HG03432 (cell line): Measurements from ENCODE around the gene CDH12.
"Not testable (repeated sequence)": the region's sequence is repeated elsewhere in the genome, so short reads cannot be mapped to it uniquely, and the experiment has no call there.

ENCODE experiments used
- ATAC-seq: cut with Tn5 transposase; IDR thresholded peaks from one replicate; pipeline ENCODE4 v1.9.1; 2021; ENCODE audit warnings: mild to moderate bottlenecking, moderate library complexity; ENCODE audit not compliant: unreplicated experiment

Gene CDH12

DNA sequence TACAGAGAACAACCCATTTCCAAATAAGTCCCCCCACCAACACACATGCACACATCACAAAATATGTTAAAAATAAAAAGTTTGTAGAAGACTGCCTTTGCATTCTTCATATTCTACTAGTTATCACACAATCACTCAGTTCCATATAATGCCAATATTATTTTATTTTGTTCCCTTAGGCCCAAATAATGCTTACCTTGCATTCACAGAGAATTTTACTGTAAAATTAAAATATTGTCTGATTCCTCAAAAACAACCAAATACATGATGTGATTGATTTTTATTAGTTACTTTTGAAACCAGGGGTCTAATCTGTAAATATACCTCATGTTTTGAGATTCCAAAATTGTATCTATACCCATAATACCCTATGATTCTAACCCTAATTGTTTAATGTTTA is 536.9 kb downstream of the CDH12 start:
- ATAC-seq, result no peak

GRCh38 chr5:22315052-22315451 is 538.1 kb downstream of the CDH12 start:
- ATAC-seq, result not testable (repeated sequence)

DNA sequence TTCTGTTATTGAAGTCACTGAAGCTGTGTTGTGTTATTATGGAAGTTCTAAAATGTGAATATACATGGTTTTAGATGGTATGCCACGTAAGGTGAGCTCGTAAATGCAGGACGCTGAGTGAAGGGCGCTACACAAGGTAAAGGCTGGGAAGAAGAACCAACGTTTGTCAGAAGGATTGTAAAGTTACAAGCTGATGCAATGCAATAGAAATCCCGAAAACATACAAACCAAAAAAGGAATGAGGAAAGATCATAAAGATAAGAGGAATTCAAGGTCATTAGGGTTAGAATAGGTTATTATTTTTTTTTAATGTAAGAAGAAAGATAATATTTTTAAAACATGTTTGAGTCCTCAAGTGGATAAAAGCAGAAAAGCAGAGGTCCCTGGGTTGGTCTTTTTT is 538.6 kb downstream of the CDH12 start:
- ATAC-seq, result no peak

GRCh38 chr5:22306011-22306410 is 547.1 kb downstream of the CDH12 start:
- no peak for ATAC-seq

DNA sequence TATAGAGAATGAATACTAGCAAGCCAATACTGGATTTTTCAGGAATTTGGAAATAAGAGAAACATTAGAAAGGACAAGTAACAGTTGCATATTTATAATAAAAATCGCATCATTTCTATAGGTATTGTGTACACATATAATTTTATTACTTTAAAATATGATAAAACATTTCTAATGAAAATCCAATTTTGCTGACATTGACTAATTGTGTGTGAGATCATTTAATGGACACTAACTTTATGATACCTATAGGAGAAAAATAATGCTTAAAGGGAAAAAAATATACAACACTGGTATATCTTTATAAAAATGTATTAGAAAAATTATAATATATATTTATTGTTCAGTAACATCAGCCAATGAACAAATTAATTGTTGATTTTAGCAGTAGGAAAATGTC is 557.3 kb downstream of the CDH12 start:
- ATAC-seq, result no peak

DNA sequence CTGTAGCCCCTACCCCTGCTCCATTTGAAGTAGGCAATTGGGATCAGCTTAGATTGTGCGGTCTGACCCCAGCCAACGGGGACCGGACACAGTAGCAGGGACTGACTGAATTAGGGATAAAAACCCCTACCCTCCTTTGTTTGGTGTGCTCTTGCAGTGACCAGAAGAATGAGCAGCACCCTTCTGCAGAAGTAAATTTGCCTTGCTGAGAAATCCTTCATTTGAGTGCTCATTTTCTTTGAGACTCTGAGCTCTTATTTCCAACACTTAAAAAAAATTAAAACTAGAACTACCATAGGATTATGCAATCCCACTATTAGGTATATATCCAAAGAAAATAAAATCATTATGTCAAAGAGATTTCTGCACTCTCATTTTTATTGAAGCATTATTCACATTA is 560.0 kb downstream of the CDH12 start:
- ATAC-seq, result no peak

GRCh38 chr5:22278164-22278563 is 575.0 kb downstream of the CDH12 start:
- no peak for ATAC-seq

GRCh38 chr5:22277006-22277405 is 576.1 kb downstream of the CDH12 start:
- ATAC-seq, result no peak

- ATAC-seq, result not testable (repeated sequence)
Observed at GRCh38 chr5:22265855-22266254, 587.3 kb downstream of the CDH12 start.

- ATAC-seq, result no peak
Observed at GRCh38 chr5:22258139-22258538, 595.0 kb downstream of the CDH12 start.

DNA sequence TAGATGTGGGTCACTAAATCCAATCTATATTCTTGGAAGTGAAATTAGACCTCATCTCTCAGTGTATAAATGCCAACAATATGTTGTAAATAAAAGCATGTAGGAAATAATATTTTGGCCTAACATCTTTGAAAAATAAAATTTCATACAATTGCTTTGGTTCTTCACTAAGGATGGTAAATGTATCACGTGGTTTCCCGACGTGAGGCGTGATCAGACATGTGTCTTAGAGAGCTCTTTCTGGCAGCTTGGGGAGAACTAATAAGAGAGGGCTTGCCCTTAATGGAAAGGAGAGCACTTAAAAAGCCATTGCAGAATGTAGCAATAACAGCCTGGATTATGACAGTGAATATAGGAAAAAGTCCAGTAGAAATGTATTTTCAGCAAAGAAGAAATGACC is 602.6 kb downstream of the CDH12 start:
- ATAC-seq, result no peak

- ATAC-seq, result no peak
Observed at GRCh38 chr5:22249209-22249729, 603.9 kb downstream of the CDH12 start.

GRCh38 chr5:22245770-22246169 is 607.4 kb downstream of the CDH12 start:
- ATAC-seq, result no peak

- no peak for ATAC-seq
Observed at GRCh38 chr5:22242532-22242931, 610.6 kb downstream of the CDH12 start.

- ATAC-seq, result no peak
Observed at GRCh38 chr5:22238047-22238446, 615.1 kb downstream of the CDH12 start.

DNA sequence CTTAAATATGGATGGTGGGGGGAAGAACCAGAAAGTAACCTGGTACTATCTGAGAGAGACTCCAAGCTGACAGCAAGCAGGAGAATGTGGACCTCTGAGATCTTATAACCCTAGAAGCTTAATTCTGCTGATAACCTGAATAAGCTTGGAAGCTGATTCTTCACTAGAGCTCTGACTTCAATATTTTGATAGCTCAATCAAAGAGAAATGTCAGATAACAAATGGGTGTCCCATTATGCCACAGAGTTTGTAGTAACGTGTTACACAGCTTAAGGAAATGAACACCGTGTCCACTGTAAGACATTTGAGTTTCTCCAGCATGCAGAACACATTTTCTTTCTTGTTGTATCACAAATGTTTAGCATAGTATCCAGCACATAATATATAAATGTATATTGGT is 626.7 kb downstream of the CDH12 start:
- no peak for ATAC-seq

- ATAC-seq, result no peak
Observed at GRCh38 chr5:22223079-22223478, 630.1 kb downstream of the CDH12 start.

DNA sequence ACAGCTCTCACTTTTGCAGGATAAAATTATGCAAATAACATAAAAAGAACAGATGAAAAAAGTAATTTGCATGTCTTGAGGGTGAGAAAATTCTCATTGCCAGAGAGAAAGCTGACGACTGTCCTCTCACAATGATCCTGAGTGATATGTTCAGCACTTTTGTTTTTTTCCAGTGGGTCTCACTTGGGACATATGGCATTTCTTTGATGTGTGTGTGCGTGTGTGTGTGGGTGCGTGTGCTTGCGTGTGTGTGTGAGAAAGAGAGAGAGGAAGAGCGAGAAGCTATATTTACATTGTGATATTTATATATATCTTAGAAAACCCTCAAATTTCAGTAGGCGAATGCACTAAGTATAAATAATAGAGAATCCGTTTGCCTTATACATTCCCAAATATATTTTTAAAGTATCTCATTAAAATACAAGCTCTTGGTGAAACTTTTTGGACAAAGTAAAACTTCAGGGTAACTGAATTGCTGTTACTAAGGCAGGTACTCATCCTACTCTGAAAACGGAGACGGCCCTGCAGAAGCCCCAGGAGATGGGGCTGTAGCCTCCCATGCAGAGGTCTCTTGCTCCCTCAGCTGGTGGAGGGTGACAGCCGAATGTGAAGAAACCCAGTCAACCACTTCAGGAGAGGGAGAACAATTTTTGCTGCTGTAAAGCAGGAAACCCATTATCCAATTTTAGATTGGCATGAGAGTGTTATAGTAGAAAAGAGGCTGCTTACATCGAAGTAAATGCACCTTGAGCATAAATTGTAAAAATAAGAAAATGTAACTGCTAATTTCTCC is 639.2 kb downstream of the CDH12 start:
- peak; percentile 84 for ATAC-seq

DNA sequence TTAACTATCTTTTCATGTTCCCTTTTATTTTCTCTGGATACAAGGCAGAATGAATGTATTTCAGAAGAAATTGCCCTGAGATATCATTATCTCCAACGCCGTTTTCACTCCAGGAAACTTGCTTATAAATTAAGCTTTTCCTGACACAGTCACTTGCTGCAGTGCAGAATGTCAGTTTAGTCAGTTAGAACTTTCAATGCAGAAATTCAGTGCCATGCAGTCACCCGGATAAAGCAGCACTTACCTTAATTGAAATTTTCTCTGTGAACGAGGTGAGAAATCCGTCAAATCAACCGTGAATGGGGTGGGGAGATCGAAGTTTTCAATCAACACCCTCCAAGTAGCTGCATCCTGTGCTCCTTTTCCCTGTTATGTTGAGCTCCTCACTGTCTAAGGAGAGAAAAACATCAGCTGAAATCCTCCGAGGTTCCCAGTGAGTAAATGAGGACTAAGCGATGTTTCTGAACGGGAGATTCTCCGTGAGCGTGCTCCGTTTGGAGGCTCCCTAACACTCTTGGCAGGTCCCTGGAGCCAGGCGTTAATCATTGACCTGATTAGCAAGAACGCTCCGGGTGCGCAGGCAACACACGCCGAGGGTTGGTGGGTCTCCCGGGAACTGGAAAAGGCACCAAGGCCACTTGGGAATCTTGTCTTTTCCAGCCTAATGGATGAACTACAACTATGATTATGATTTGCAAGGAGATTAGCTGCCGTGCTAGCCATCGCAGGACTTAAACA is 640.7 kb downstream of the CDH12 start:
- not testable (repeated sequence) for ATAC-seq

DNA sequence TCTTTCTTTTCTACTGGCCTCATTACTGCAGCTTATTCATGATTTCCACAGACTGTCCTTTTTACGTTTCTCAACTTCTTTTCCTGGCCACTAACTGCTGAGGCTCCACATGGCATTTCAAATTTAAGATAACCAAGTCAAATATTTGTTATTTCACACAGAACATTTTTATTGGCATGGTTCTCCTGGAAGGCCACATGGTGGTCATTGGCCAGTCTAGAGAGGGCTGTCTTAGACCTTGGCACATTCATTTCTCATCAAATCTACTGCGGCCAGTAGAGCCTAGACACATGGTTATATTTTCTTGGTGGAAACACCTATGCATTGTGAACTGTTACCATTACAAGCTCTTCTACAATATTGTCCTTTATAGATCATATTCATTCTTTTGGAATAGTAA is 644.7 kb downstream of the CDH12 start:
- ATAC-seq, result not testable (repeated sequence)

DNA sequence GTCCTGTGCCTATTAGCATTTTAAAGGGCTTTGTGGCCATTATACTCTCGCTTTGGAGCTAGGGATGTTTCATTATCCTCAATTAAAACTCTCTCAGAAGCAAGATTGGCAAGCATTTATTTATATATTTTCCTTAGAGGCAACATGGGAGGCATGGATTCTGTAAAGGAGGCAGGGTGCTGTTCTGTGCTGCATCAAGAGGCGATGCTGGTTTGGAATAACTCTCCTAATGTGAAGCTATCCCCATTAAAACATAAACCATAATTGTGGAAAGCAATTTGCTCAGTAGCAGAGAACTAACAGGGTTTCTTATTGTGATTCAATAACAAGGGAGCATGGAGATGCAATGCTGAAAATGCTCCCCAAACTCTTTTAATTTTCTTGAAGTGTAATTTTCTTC is 664.5 kb downstream of the CDH12 start:
- not testable (repeated sequence) for ATAC-seq

DNA sequence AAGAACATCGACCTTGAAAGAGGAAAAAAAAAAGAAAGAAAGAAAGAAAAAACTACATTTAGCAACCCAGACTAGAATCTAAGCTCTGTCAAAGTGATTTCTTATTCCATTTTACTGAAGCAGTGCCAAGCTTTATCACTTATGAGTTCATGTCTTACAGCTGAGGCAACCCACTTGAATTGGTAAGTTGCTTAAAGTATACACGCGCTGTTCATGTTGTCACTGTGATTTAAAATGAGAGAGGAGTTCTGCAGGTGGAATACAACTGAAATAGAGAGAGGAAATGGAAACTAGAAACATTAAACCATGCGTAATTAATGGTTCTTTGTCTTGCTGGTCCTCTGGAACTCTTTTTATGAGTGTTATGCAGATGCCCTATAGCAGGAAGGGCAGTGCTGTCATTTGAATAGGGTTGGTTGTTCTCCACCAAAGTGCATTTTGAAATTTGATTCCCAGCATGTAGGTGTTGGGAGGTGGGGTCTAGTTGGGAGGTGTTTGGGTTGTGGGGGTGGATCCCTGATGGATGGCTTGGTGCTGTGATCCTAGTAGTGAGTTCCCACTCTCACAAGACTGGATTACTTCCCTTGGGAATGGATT is 665.4 kb downstream of the CDH12 start:
- ATAC-seq, result not testable (repeated sequence)
